B cell (primary cell): ENCODE results near the gene CHST13. TPM values are rescaled to one million over a fixed set of nuclear protein-coding genes. Genes with fewer than 3 reads are reported as not detected.

ENCODE experiments used
- ATAC-seq: fragments of 200-7000 bp; cut with Tn5 transposase; one replicate; pipeline ENCODE4 v1.10.0; 2021; ENCODE audit warnings: low read depth, mild to moderate bottlenecking, moderate number of reproducible peaks, moderate library complexity
- CTCF ChIA-PET: fragments of 350-600 bp; sonication (Branson Sonifier 250); formaldehyde crosslinking; loops from one replicate; lab custom pipeline; 2021; ENCODE audit warnings: antibody characterized with exemption, inconsistent platforms; lab: Charles Lee
- POLR2A ChIA-PET: fragments of 350-600 bp; sonication (Branson Sonifier 250); formaldehyde crosslinking; loops from one replicate; lab custom pipeline; 2021; ENCODE audit warnings: antibody characterized with exemption; lab: Charles Lee
- DNase-seq: peaks from one replicate; pipeline ENCODE4 v3.0.0; 2013
- H2AFZ ChIP-seq: 2 replicates; pipeline ENCODE4 v1.6.1; 2012; ENCODE audit warnings: mild to moderate bottlenecking, low read depth, low read length; ENCODE audit not compliant: insufficient read depth, poor library complexity, severe bottlenecking
- H3K27ac ChIP-seq, 2 donors: 1 replicate in 1 of 2; 2 replicates in 1 of 2; pipeline ENCODE4 v1.5.1; 2012 to 2013; ENCODE audit warnings: low read length in 2 of 2, mild to moderate bottlenecking in 2 of 2, moderate library complexity in 1 of 2
- H3K27me3 ChIP-seq, 4 experiments: fragments of 200-600 bp in 1 of 4; sonication (generic) in 1 of 4; replicated peaks in 1 of 4; 1 replicate in 2 of 4; 2 replicates in 2 of 4; pipeline versions ENCODE4 v1.6.1 to v1.7.0; 2013 to 2016; ENCODE audit warnings: low read length in 3 of 4, mild to moderate bottlenecking in 2 of 4, mixed read lengths in 1 of 4, moderate library complexity in 1 of 4; ENCODE audit not compliant: insufficient read depth in 4 of 4, control insufficient read depth in 3 of 4; ENCODE audit errors: control extremely low read depth in 1 of 4
- H3K36me3 ChIP-seq, 2 experiments: replicated peaks in 1 of 2; 1 replicate in 1 of 2; 2 replicates in 1 of 2; pipeline versions ENCODE4 v1.6.1 to v1.7.1; 2013; ENCODE audit warnings: low read length in 1 of 2; ENCODE audit not compliant: insufficient read depth in 2 of 2, control insufficient read depth in 1 of 2; ENCODE audit errors: control extremely low read depth in 1 of 2, extremely low read depth in 1 of 2
- H3K4me1 ChIP-seq, 2 donors: fragments of 200-600 bp in 1 of 2; sonication (generic) in 1 of 2; 1 replicate in 1 of 2; 2 replicates in 1 of 2; pipeline versions ENCODE4 v1.5.1 to v1.6.1; 2013 to 2017; ENCODE audit warnings: low read length in 2 of 2; ENCODE audit not compliant: control insufficient read depth in 2 of 2, insufficient read depth in 2 of 2
- H3K4me2 ChIP-seq: replicated peaks from 2 replicates; pipeline ENCODE3; 2012; ENCODE audit warnings: mild to moderate bottlenecking, low read depth, low read length; ENCODE audit not compliant: poor library complexity, severe bottlenecking
- H3K4me3 ChIP-seq, 5 experiments: fragments of 200-600 bp in 1 of 5; sonication (generic) in 1 of 5; 1 replicate in 3 of 5; 2 replicates in 2 of 5; pipeline versions ENCODE4 v1.5.1 to v1.7.0; 2011 to 2016; ENCODE audit warnings: low read length in 4 of 5, mild to moderate bottlenecking in 4 of 5, low read depth in 2 of 5, control low read depth in 1 of 5, moderate library complexity in 1 of 5; ENCODE audit not compliant: insufficient read depth in 1 of 5; ENCODE audit errors: control extremely low read depth in 1 of 5, extremely low read depth in 1 of 5
- H3K79me2 ChIP-seq: fragments of 200-600 bp; sonication (generic); one replicate; pipeline ENCODE4 v1.6.0; 2016; ENCODE audit warnings: low read length; ENCODE audit not compliant: control insufficient read depth, insufficient read depth
- H3K9ac ChIP-seq: fragments of 200-600 bp; sonication (generic); 2 replicates; pipeline ENCODE4 v1.6.1; 2017; ENCODE audit warnings: mild to moderate bottlenecking, low read length, moderate library complexity
- H3K9me3 ChIP-seq, 3 donors: one replicate each; pipeline versions ENCODE4 v1.6.1 to v1.7.1; 2013; ENCODE audit warnings: low read length in 2 of 3; ENCODE audit not compliant: control insufficient read depth in 2 of 3, insufficient read depth in 1 of 3; ENCODE audit errors: control extremely low read depth in 1 of 3
- H4K20me1 ChIP-seq: 2 replicates; pipeline ENCODE4 v1.6.0; 2012; ENCODE audit warnings: mild to moderate bottlenecking, low read length; ENCODE audit not compliant: insufficient read depth, control insufficient read depth, poor library complexity, severe bottlenecking
- H3K27ac Mint-ChIP-seq: one replicate; pipeline ENCODE4 v1.8.0; 2021; ENCODE audit warnings: mixed read lengths
- H3K27me3 Mint-ChIP-seq: one replicate; pipeline ENCODE4 v1.8.0; 2021; ENCODE audit warnings: mixed read lengths
- H3K4me1 Mint-ChIP-seq: one replicate; pipeline ENCODE4 v1.8.0; 2021; ENCODE audit warnings: mixed read lengths
- H3K4me3 Mint-ChIP-seq: one replicate; pipeline ENCODE4 v1.8.0; 2021; ENCODE audit warnings: mixed read lengths
- H3K9me3 Mint-ChIP-seq: one replicate; pipeline ENCODE4 v1.8.0; 2022; ENCODE audit warnings: mixed read lengths; ENCODE audit not compliant: insufficient read depth
- CTCF ChIP-seq: fragments of 200-600 bp; IDR thresholded peaks from one replicate; pipeline ENCODE4 v1.8.0; 2022; ENCODE audit warnings: antibody characterized with exemption, mild to moderate bottlenecking
- EZH2 ChIP-seq: IDR thresholded peaks from 2 replicates; pipeline ENCODE4 v1.6.1; 2012; ENCODE audit warnings: borderline replicate concordance, low read depth, mild to moderate bottlenecking, moderate library complexity, low read length; ENCODE audit not compliant: insufficient read depth, poor library complexity, severe bottlenecking
- WGBS: methylation state at CpG from one replicate; pipeline ENCODE4 v1.1.5; 2013; ENCODE audit warnings: missing lambda C conversion rate; ENCODE audit not compliant: insufficient coverage; 5-methylcytosine and 5-hydroxymethylcytosine counted together
- intact Hi-C: fragments of 100-400 bp; cut with micrococcal nuclease; formaldehyde crosslinking; loops from one replicate; pipeline ENCODE4 v1.10.0; 2022
- polyA plus RNA-seq: library from polyadenylated mRNA; depleted of rRNA; stranded (reverse); fragments of >200 nt; gene quantifications from 2 replicates; pipeline ENCODE4 v1.2.3, GENCODE V29; 2012
- total RNA-seq, 2 donors: library from RNA; stranded (reverse); fragments of 120-200 nt in 1 of 2; gene quantifications; 1 replicate in 1 of 2; 2 replicates in 1 of 2; pipeline versions ENCODE4 v1.2.3 to v1.2.4, GENCODE V29; 2013 to 2022

The CHST13 gene
- total and polyA plus RNA-seq, 2 donors (not counting 1 experiment from before 2014, with no cell fraction given): 0.07 TPM; not detected in 1

- peaks cover 25% of the 10 kb centered on the region for H3K27me3 Mint-ChIP-seq
- H3K9ac ChIP-seq: no peak overlapping the region
- H3K4me3 Mint-ChIP-seq: no peak overlapping the region
- no peaks in the 10 kb centered on the region for H3K9me3 Mint-ChIP-seq
- H3K4me2 ChIP-seq: no peak overlapping the region
- no peaks in the 10 kb centered on the region for H3K4me1 ChIP-seq
- POLR2A ChIA-PET: no interaction called here
- H3K36me3 ChIP-seq: no peaks in the 10 kb centered on the region
- TF ChIP-seq EZH2: no peak
- no peak for TF ChIP-seq CTCF
- DNase-seq (no peak), ATAC-seq (no peak)
- peaks cover 0 to 4% (median 0%) of the 10 kb centered on the region in 4 experiments for H3K27me3 ChIP-seq
- CTCF ChIA-PET: no interaction called here
- H3K27ac ChIP-seq: no peak overlapping the region
- intact Hi-C loops: no loop called here
- H3K9me3 ChIP-seq: no peaks in the 10 kb centered on the region
- no peaks in the 10 kb centered on the region for H3K79me2 ChIP-seq
- no peaks in the 10 kb centered on the region for H4K20me1 ChIP-seq
- no peak overlapping the region for H3K4me3 ChIP-seq
- no peak overlapping the region for H3K27ac Mint-ChIP-seq
- no peaks in the 10 kb centered on the region for H3K4me1 Mint-ChIP-seq
- H2AFZ ChIP-seq: no peak overlapping the region
- 94% methylated on average over 7 of the region's 7 CpGs for WGBS
These were observed 47.1 kb downstream of the CHST13 start for GRCh38 chr3:126571078-126571477.

DNA sequence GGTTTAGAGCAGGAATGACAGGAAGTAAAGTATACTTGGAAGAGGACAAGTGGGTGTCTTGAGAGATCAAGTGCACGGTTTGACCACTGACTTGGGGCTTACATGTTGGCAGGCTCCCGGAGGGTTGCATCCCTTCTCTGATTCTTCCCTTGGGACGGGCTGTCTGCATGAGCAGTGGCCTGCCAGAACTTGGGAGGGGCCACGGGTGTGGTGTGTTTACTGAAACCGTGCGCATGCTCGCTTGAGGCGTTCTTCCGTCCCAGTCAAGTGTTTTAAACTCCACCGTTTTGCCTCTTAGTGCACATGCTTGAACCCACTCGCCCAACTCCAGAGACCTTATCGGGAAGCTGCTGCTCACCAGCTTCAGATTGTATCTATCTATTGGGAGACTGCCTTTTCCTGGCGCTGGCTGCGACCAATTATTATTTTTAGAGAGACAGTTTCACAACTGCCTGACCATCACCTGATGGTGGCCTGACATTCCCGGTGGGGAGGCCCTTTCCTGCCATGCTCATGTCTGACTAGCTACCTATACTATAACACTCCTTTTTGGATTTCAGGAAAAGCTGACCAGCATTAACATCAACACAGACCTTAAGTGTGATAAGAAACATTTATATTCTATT, 49.6 kb downstream of the CHST13 start:
- Histone ChIP-seq H3K4me2 (no peak overlapping the region), H3K9me3 (no peaks in the 10 kb centered on the region), H4K20me1 (no peaks in the 10 kb centered on the region), H3K4me3 (no peak overlapping the region), H3K27me3 (no peaks in the 10 kb centered on the region), H2AFZ (no peak overlapping the region), H3K9ac (no peak overlapping the region), H3K27ac (no peak overlapping the region), H3K36me3 (no peaks in the 10 kb centered on the region), H3K79me2 (no peaks in the 10 kb centered on the region), H3K4me1 (no peaks in the 10 kb centered on the region)
- ChIA-PET POLR2A (no interaction called here), CTCF (no interaction called here)
- Mint-ChIP-seq H3K27ac (no peak overlapping the region), H3K27me3 (peaks cover 18% of the 10 kb centered on the region), H3K4me3 (no peak overlapping the region), H3K9me3 (no peaks in the 10 kb centered on the region), H3K4me1 (no peaks in the 10 kb centered on the region)
- intact Hi-C loops: no loop called here
- ATAC-seq: no peak
- DNase-seq: no peak
- WGBS: 97% methylated on average over 12 of the region's 15 CpGs
- no peak for TF ChIP-seq EZH2
- no peak for TF ChIP-seq CTCF
